K562 (cell line): ENCODE results near the gene CTNNA3. TPM values are rescaled to one million over a fixed set of nuclear protein-coding genes. Genes with fewer than 3 reads are reported as not detected.

Experiments
- ATAC-seq: fragments of 200-7000 bp; cut with Tn5 transposase; 3 replicates; pipeline ENCODE4 v1.9.1; 2020; ENCODE audit warnings: moderate library complexity
- BruUV-seq: library from RNA; stranded (reverse); fragments of 400-500 nt; replicated peaks from 2 replicates; lab custom pipeline; 2021; lab: Mats Ljungman, UMichigan
- CTCF ChIA-PET: fragments of 300-600 bp; formaldehyde crosslinking; extraction: SDS; loops from one replicate; lab custom pipeline; 2021; ENCODE audit warnings: low intra/inter-chr PET ratio; lab: Yijun Ruan, JAX
- POLR2A ChIA-PET: fragments of 300-600, 350-650 bp; sonication (Branson Sonifier 250); formaldehyde crosslinking; extraction: SDS; loops from one replicate; lab custom pipeline; 2021; ENCODE audit warnings: antibody characterized with exemption, inconsistent platforms; lab: Yijun Ruan, JAX
- DNase-seq, 4 experiments: peaks; one replicate each; pipeline versions ENCODE4 v3.0.0 to v3.0.0-alpha.2; 2011 to 2018; ENCODE audit warnings: low spot score in 3 of 4, mixed read lengths in 3 of 4; ENCODE audit errors: extremely low read depth in 1 of 4
- FAIRE-seq: peaks from 2 replicates; lab custom pipeline; 2011; peaks lifted over from hg19 to GRCh38; lab: Jason Lieb, UNC
- H2AFZ ChIP-seq: 2 replicates; pipeline ENCODE4 v1.6.0; 2011; ENCODE audit warnings: low read depth, low read length, control low read depth, inconsistent platforms
- H3K27ac ChIP-seq: fragments of 200-600 bp; 3 replicates; pipeline ENCODE4 v1.8.0; 2011; ENCODE audit warnings: low read depth, mild to moderate bottlenecking, control low read depth, inconsistent platforms, low read length, moderate library complexity, mixed read lengths; ENCODE audit errors: extremely low read depth
- H3K27me3 ChIP-seq, 2 experiments: fragments of 300-600 bp in 1 of 2; 2 replicates in 1 of 2; 3 replicates in 1 of 2; pipeline versions ENCODE4 v1.6.0 to v1.8.0; 2011; ENCODE audit warnings: inconsistent platforms in 2 of 2, low read length in 2 of 2, mild to moderate bottlenecking in 1 of 2, mixed read lengths in 1 of 2, moderate library complexity in 1 of 2; ENCODE audit not compliant: control insufficient read depth in 2 of 2, insufficient read depth in 2 of 2
- H3K36me3 ChIP-seq: fragments of 300-600 bp; 3 replicates; pipeline ENCODE4 v1.8.0; 2011; ENCODE audit warnings: mild to moderate bottlenecking, low read length, inconsistent platforms; ENCODE audit not compliant: control insufficient read depth, insufficient read depth
- H3K4me1 ChIP-seq, 2 experiments: fragments of 200-600 bp in 1 of 2; replicated peaks in 1 of 2; 2 replicates in 1 of 2; 3 replicates in 1 of 2; pipeline versions ENCODE4 v1.5.1 to v1.8.0; 2011; ENCODE audit warnings: inconsistent platforms in 2 of 2, low read length in 2 of 2, mild to moderate bottlenecking in 1 of 2, mixed read lengths in 1 of 2, moderate library complexity in 1 of 2; ENCODE audit not compliant: control insufficient read depth in 2 of 2, insufficient read depth in 2 of 2
- H3K4me2 ChIP-seq: 2 replicates; pipeline ENCODE4 v1.6.1; 2011; ENCODE audit warnings: low read length, control low read depth, inconsistent platforms, mixed read lengths; ENCODE audit not compliant: insufficient read depth
- H3K4me3 ChIP-seq: fragments of 200-600 bp; sonication (generic), shearing (Covaris generic); 2 replicates; pipeline ENCODE4 v1.5.1; 2016; ENCODE audit warnings: control low read depth, inconsistent platforms
- H3K79me2 ChIP-seq: fragments of 200-600 bp; 3 replicates; pipeline ENCODE4 v1.8.0; 2011; ENCODE audit warnings: low read length, inconsistent platforms; ENCODE audit not compliant: control insufficient read depth, insufficient read depth
- H3K9ac ChIP-seq, 2 experiments: 2 replicates each; pipeline versions ENCODE4 v1.6.0 to v1.6.1; 2011; ENCODE audit warnings: low read depth in 2 of 2, low read length in 2 of 2, control low read depth in 1 of 2, inconsistent platforms in 1 of 2, mild to moderate bottlenecking in 1 of 2, mixed read lengths in 1 of 2; ENCODE audit not compliant: insufficient read depth in 1 of 2
- H3K9me1 ChIP-seq: one replicate; pipeline ENCODE4 v1.6.0; 2011; ENCODE audit warnings: inconsistent platforms, mild to moderate bottlenecking, low read length, moderate library complexity; ENCODE audit not compliant: control insufficient read depth, insufficient read depth
- H3K9me3 ChIP-seq: replicated peaks from 2 replicates; pipeline ENCODE4 v1.5.1; 2011; ENCODE audit warnings: low read depth, low read length, inconsistent platforms; ENCODE audit not compliant: control insufficient read depth, insufficient read depth
- H4K20me1 ChIP-seq: replicated peaks from 2 replicates; pipeline ENCODE4 v1.6.1; 2011; ENCODE audit warnings: low read length, inconsistent platforms, mixed read lengths; ENCODE audit not compliant: control insufficient read depth, insufficient read depth
- ARNT ChIP-seq, 2 experiments: fragments of 450-650 bp; IDR thresholded peaks; 2 replicates each; pipeline ENCODE4 v1.6.1; 2016; ENCODE audit warnings: mild to moderate bottlenecking in 1 of 2
- BCL6 ChIP-seq: fragments of 250-450 bp; sonication (Bioruptor Pico); IDR thresholded peaks from 2 replicates; pipeline ENCODE4 v1.4.0; 2020
- CCAR2 ChIP-seq: fragments of 200-400 bp; formaldehyde crosslinking; IDR thresholded peaks from 2 replicates; pipeline ENCODE4 v1.6.1; 2017; ENCODE audit warnings: mild to moderate bottlenecking, low read depth, low read length
- CTBP1 ChIP-seq: fragments of 450-650 bp; IDR thresholded peaks from 2 replicates; pipeline ENCODE4 v1.6.1; 2016; ENCODE audit warnings: borderline replicate concordance
- KDM2B ChIP-seq: fragments of 250-450 bp; sonication (Bioruptor Pico); IDR thresholded peaks from 2 replicates; pipeline ENCODE4 v1.8.0; 2021; ENCODE audit warnings: mild to moderate bottlenecking, moderate library complexity
- LCOR ChIP-seq: sonication (generic); formaldehyde crosslinking; IDR thresholded peaks from 2 replicates; pipeline ENCODE4 v1.8.0; 2022; ENCODE audit warnings: mild to moderate bottlenecking, missing genetic modification reagents
- MTA3 ChIP-seq: fragments of 450-650 bp; formaldehyde crosslinking; IDR thresholded peaks from 2 replicates; pipeline ENCODE4 v1.6.1; 2017; ENCODE audit warnings: mild to moderate bottlenecking, borderline replicate concordance
- NBN ChIP-seq: fragments of 450-650 bp; IDR thresholded peaks from 2 replicates; pipeline ENCODE4 v1.6.1; 2016; ENCODE audit warnings: low read depth, mild to moderate bottlenecking
- NFE2L1 ChIP-seq: fragments of 450-650 bp; IDR thresholded peaks from 2 replicates; pipeline ENCODE4 v1.6.1; 2016; ENCODE audit warnings: missing genetic modification characterization, low read depth, mild to moderate bottlenecking, missing compliant biosample characterization, moderate library complexity, borderline replicate concordance
- NR0B1 ChIP-seq: fragments of 450-650 bp; IDR thresholded peaks from one replicate; pipeline ENCODE4 v1.6.1; 2018; ENCODE audit warnings: mild to moderate bottlenecking, moderate library complexity; ENCODE audit not compliant: partially characterized antibody
- OTX1 ChIP-seq: fragments of 450-650 bp; formaldehyde crosslinking; IDR thresholded peaks from 2 replicates; pipeline ENCODE4 v1.4.0; 2022; ENCODE audit warnings: mild to moderate bottlenecking
- SAFB2 ChIP-seq: fragments of 200-400 bp; formaldehyde crosslinking; IDR thresholded peaks from 2 replicates; pipeline ENCODE4 v1.6.1; 2018; ENCODE audit warnings: borderline replicate concordance, low read length, low read depth, moderate library complexity; ENCODE audit not compliant: severe bottlenecking
- SOX6 ChIP-seq: fragments of 450-650 bp; IDR thresholded peaks from 2 replicates; pipeline ENCODE4 v1.6.1; 2014; ENCODE audit warnings: mild to moderate bottlenecking
- SRSF7 ChIP-seq: fragments of 200-400 bp; formaldehyde crosslinking; optimal IDR thresholded peaks from 2 replicates; pipeline ENCODE3; 2017; ENCODE audit warnings: mild to moderate bottlenecking, low read depth, low read length
- TCF7L2 ChIP-seq: fragments of 150-350 bp; IDR thresholded peaks from 2 replicates; pipeline ENCODE4 v1.6.1; 2016; ENCODE audit warnings: low read depth, mild to moderate bottlenecking, low read length, moderate library complexity
- ZNF212 ChIP-seq: fragments of 450-650 bp; formaldehyde crosslinking; IDR thresholded peaks from 2 replicates; pipeline ENCODE4 v1.4.0; 2020; ENCODE audit warnings: mild to moderate bottlenecking
- WGBS: fragments of 100-300 bp; shearing (Covaris generic); methylation state at CpG from one replicate; pipeline ENCODE4 v1.1.6; 2016; ENCODE audit warnings: low coverage, mixed read lengths; ENCODE audit not compliant: insufficient coverage; ENCODE audit errors: missing lambda C conversion rate; 5-methylcytosine and 5-hydroxymethylcytosine counted together
- in situ Hi-C: fragments of 300-500 bp; cut with MboI; formaldehyde crosslinking; loops from 4 replicates; pipeline ENCODE4 v1.15.0; 2018; ENCODE audit warnings: inconsistent platforms, mixed read lengths
- intact Hi-C: fragments of 100-400 bp; cut with micrococcal nuclease; formaldehyde crosslinking; loops from 2 replicates; pipeline ENCODE4 v1.14.2; 2022
- polyA plus RNA-seq, 8 experiments: library from polyadenylated mRNA; depleted of rRNA in 4 of 8; stranded (reverse) in 5 of 8; unstranded in 3 of 8; fragments of >200 nt; fragmentation: Nextera tagmentation in 2 of 8; fragmentation: Illumina TruSeq in 1 of 8; extraction: Ambion mirVana in 2 of 8; extraction: Trizol in 1 of 8; gene quantifications; 2 replicates each; pipeline versions ENCODE4 v1.2.1 to v1.2.3, GENCODE V29; 2011 to 2014; ENCODE audit warnings: inconsistent platforms in 1 of 8, missing spikeins in 1 of 8
- total RNA-seq, 7 experiments: library from RNA; depleted of rRNA in 6 of 7; stranded (reverse); fragments of >200 nt in 6 of 7; fragmentation: Illumina TruSeq in 2 of 7; extraction: Trizol in 2 of 7; gene quantifications; 2 replicates each; pipeline versions ENCODE4 v1.2.1 to v1.2.3, GENCODE V29; 2011 to 2021; ENCODE audit warnings: low replicate concordance in 1 of 7
- TF ChIP-seq, protein P1 (sequence below): IDR thresholded peaks from 2 replicates; pipeline ENCODE4 v1.6.1; 2012; ENCODE audit warnings: low read depth, low read length, improper control_type of control experiment, borderline replicate concordance

CTNNA3 gene
- total and polyA plus RNA-seq, 9 of the 15 experiments (the other 6 are each of a cell fraction or from before 2014, with no cell fraction given), result 0.04 TPM; not detected in 8

GRCh38 chr10:66917104-66917503, 778.9 kb downstream of the CTNNA3 start:
- BruUV-seq, result no TSS peak
- Histone ChIP-seq H3K9ac (no peak overlapping the region), H2AFZ (no peak overlapping the region), H3K27me3 (no peaks in the 10 kb centered on the region), H3K79me2 (no peaks in the 10 kb centered on the region), H3K9me3 (no peaks in the 10 kb centered on the region; the same call in 1 of the 2 replicates), H3K9me1 (no peaks in the 10 kb centered on the region), H3K4me1 (no peaks in the 10 kb centered on the region), H3K27ac (no peak overlapping the region), H3K4me2 (no peak overlapping the region), H4K20me1 (no peaks in the 10 kb centered on the region), H3K4me3 (no peak overlapping the region), H3K36me3 (no peaks in the 10 kb centered on the region)
- intact Hi-C loops (no loop called here), in situ Hi-C loops (no loop called here)
- ChIA-PET CTCF (interaction anchor here (0.5 kb wide), 1 partner anchor 1270 kb away, joined by 4 read pairs; no protein-coding TSS in a partner anchor), POLR2A (no interaction called here)
- 0% methylated on average over 3 of the region's 3 CpGs for WGBS
- FAIRE-seq (no peak), ATAC-seq (no peak), DNase-seq (no peak)
- TF ChIP-seq KDM2B (CRISPR knock-in tag) (no peak), NR0B1 (no peak), TCF7L2 (no peak), SOX6 (no peak), BCL6 (CRISPR knock-in tag) (no peak), MTA3 (no peak), CTBP1 (no peak), ARNT (IDR thresholded peaks at IDR 0.05) (no peak), OTX1 (CRISPR knock-in tag) (no peak), LCOR (CRISPR knock-in tag) (no peak), NFE2L1 (tag) (no peak), NBN (no peak), SAFB2 (no peak), SRSF7 (no peak), CCAR2 (no peak), ZNF212 (CRISPR knock-in tag) (no peak)
- TF ChIP-seq, protein P1, sequence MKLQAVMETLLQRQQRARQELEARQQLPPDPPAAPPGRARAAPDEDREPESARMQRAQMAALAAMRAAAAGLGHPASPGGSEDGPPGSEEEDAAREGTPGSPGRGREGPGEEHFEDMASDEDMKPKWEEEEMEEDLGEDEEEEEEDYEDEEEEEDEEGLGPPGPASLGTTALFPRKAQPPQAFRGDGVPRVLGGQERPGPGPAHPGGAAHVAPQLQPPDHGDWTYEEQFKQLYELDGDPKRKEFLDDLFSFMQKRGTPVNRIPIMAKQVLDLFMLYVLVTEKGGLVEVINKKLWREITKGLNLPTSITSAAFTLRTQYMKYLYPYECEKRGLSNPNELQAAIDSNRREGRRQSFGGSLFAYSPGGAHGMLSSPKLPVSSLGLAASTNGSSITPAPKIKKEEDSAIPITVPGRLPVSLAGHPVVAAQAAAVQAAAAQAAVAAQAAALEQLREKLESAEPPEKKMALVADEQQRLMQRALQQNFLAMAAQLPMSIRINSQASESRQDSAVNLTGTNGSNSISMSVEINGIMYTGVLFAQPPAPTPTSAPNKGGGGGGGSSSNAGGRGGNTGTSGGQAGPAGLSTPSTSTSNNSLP, result no peak
